Suprapubic skin (tissue), 4 donors: ENCODE data around the gene LRRC1.

Experiments used
- EP300 ChIP-seq: sonication (generic); formaldehyde crosslinking; IDR thresholded peaks from one replicate; pipeline ENCODE4 v1.6.1; 2017; ENCODE audit warnings: antibody characterized with exemption
- POLR2A ChIP-seq, 2 donors: fragments of 450-650 bp; IDR thresholded peaks; one replicate each; pipeline ENCODE4 v1.6.1; 2017; ENCODE audit warnings: antibody characterized with exemption in 2 of 2, mild to moderate bottlenecking in 2 of 2, moderate library complexity in 2 of 2
- POLR2AphosphoS5 ChIP-seq, 3 donors: sonication (generic); formaldehyde crosslinking; IDR thresholded peaks; one replicate each; pipeline ENCODE4 v1.6.1; 2017; ENCODE audit warnings: antibody characterized with exemption in 3 of 3
- TF ChIP-seq, protein P1 (sequence below), 2 donors: fragments of 200-600 bp in 1 of 2; fragments of 450-650 bp in 1 of 2; sonication (generic) in 1 of 2; IDR thresholded peaks; one replicate each; pipeline ENCODE4 v1.5.1; 2016 to 2019; ENCODE audit warnings: antibody characterized with exemption in 2 of 2, mild to moderate bottlenecking in 1 of 2, moderate library complexity in 1 of 2

DNA sequence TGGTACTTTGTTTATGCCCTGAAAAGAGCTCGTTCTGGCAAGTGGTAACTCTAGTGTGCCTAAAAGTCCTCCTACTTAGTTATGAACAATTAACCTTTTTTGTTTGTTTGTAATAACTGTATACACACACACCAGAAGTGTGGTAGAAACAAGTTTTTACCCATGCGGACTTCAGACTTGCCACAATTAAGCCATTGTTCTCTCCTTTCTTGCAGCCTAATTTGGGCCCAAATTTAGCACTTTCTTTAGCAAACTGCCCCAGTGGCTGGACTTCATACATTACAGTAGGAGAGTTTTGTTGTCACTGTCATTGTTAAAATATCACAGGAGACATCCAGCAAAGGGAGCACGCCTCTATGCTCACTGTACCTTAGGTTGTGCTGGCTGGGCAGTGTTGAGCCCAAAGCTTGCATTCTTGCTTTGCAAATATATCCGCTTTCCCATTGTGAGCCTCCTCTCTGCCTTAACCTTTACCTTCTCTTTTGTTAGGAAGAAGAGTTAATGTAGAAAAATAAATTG lies 53.0 kb downstream of the LRRC1 start:
- TF ChIP-seq, protein P1, sequence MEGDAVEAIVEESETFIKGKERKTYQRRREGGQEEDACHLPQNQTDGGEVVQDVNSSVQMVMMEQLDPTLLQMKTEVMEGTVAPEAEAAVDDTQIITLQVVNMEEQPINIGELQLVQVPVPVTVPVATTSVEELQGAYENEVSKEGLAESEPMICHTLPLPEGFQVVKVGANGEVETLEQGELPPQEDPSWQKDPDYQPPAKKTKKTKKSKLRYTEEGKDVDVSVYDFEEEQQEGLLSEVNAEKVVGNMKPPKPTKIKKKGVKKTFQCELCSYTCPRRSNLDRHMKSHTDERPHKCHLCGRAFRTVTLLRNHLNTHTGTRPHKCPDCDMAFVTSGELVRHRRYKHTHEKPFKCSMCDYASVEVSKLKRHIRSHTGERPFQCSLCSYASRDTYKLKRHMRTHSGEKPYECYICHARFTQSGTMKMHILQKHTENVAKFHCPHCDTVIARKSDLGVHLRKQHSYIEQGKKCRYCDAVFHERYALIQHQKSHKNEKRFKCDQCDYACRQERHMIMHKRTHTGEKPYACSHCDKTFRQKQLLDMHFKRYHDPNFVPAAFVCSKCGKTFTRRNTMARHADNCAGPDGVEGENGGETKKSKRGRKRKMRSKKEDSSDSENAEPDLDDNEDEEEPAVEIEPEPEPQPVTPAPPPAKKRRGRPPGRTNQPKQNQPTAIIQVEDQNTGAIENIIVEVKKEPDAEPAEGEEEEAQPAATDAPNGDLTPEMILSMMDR (IDR thresholded peaks at IDR 0.05) = no peak
- no peak for TF ChIP-seq POLR2A (IDR thresholded peaks at IDR 0.05)
- TF ChIP-seq EP300 = no peak
- no peak for TF ChIP-seq POLR2AphosphoS5 (IDR thresholded peaks at IDR 0.05)
